T-helper 1 cell treated with Interleukin-12 subunit alpha and Interleukin-12 subunit beta and Interleukin-4 antibody, amounts not matched to agents 30 ng/mL and 1 ng/mL, for 36 hours (primary cell): Measurements from ENCODE around the gene TNFSF9. TPM values are rescaled to one million over a fixed set of nuclear protein-coding genes. Genes with fewer than 3 reads are reported as not detected.
"Not testable (repeated sequence)": the region's sequence is repeated elsewhere in the genome, so short reads cannot be mapped to it uniquely, and the experiment has no call there.

Source experiments
- intact Hi-C: fragments of 100-400 bp; cut with micrococcal nuclease; formaldehyde crosslinking; loops from one replicate; pipeline ENCODE4 v1.15.1; 2024
- total RNA-seq: library from RNA; stranded (reverse); gene quantifications from 2 replicates; pipeline ENCODE4 v1.2.3, GENCODE V29; 2022

TNFSF9 gene
- total RNA-seq, 1 donor from 2014 or later = 5.8 TPM

DNA sequence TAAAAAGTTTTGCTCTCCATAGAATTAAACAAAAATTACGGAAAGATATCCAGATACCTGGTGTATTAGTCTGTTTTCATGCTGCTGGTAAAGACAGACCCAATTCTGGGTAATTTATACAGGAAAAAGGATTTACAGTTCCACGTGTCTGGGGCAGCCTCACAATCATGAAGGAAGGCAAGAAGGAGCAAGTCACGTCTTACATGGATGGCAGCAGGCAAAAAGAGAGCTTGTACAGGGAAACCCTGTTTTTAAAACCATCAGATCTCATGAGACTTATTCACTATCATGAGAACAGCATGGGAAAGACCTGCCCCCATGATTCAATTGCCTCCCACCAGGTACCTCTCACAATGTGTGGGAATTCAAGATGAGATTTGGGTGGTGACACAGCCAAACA lies 35.9 kb downstream of the TNFSF9 start:
- intact Hi-C loops = not testable (repeated sequence)

DNA sequence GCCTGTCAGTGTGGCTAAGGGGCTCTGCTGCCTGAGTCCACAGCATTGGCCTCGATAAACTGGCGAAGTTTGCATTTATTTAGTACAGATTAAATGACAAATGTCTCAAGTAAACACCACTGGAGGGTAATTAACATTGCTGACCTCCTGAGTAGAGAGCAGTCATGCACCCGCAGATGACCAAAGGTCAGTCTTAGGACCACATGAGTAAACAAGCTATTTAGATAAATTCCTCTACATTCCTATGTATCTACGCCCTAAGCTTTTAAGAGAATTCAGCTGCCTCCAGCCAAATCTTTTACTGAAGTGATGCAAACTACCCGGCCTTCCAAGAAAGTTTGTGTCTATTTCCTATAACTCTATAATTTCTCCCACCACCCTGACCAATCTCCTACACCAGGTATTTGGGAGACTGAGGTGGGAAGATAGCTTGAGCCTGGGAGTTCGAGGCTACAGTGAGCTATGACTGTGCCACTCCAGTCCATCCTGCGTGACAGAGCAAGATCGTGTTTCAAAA lies 37.2 kb downstream of the TNFSF9 start:
- intact Hi-C loops = no loop called here

DNA sequence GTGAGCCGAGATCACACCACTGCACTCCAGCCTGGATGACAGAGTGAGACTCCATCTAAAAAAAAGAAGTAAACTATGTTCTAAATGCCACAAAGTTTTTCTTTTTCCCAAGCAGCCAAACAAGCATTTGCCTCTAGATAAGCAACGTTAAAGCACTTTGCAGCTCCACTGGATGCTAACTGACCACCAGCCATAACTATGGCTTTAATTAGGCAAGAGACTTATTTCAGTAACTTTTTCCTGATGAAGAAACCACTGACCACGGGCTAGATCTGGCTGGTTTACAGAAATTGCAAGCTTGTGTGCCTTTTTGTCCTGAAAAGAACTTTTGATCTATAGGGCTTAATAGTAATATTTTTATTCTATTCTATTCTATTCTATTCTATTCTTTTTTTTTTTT lies 38.0 kb downstream of the TNFSF9 start:
- intact Hi-C loops = no loop called here

DNA sequence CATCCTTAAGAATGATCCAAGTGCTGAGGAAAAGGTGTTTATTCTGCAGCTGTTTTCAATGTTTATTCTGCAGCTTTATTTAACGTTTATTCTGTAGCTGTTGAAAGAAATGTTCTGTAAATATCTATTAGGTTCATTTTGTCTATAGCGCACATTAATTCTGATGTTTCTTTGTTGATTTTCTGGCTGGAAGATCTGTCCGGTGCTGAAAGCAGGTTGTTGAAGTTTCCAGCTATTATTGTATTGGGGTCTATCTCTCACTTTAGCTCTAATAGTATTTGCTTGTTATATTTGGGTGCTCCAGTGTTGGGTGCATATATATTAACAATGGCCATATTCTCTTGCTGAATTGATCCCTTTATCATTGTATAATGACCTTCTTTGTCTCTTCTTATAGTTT lies 39.9 kb downstream of the TNFSF9 start:
- intact Hi-C loops = loop anchor here (2.0 kb wide), 1 partner anchor 14 kb away; no protein-coding TSS in a partner anchor

DNA sequence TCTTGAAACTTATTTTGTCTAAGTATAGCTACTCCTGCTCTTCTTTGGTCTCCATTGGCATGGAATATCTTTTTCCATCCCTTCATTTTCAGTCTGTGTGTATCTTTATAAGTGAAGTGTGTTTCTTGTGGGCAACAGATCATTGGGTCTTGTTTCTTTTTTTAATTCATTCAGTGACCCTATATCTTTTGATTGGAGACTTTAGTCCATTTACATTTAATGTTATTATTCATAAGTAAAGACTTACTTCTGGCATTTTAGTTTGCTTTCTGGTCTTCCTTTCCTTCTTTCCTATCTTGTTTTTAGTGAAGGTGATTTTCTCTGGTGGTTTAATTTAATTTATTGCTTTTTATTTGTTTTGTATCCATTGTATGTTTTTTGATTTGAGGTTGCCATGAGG lies 40.3 kb downstream of the TNFSF9 start:
- intact Hi-C loops = loop anchor here (2.0 kb wide), 1 partner anchor 14 kb away; no protein-coding TSS in a partner anchor

DNA sequence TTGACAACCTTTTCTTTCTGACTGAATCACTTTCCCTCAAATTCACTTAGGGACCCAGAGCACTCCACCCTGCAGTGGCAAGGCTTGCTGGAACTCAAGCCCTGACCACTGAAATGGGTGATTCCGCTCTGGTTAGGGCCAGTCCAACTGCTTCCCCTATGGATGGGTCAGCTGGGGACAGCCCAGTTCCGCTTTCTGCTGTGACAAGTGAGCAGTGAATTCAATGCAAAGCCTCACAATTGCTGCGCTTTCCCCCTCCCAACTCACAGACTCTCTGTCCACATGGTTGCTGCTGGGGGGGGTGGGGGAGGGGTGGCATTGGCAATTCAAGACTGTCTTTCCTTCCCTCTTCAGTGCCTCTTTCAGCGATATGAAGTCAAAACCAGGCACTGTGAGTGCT lies 41.4 kb downstream of the TNFSF9 start:
- intact Hi-C loops = no loop called here

DNA sequence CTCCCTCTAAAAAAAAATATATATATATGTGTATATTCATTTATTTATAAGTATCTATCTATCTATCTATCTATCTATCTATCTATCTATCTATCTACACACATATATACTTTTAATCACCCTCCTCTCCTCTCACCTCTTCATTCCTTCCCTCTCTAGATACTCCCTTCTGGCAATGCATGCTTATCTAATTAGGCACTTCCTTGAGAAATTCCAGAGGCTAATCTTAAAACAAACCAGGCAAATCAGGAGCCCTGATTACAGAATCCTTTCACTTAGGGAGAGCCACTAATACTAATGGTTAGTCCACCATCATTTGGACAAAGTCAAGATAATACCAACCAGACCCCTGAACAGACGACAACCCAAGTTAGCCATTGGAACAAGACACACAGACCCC lies 42.5 kb downstream of the TNFSF9 start:
- intact Hi-C loops = no loop called here

DNA sequence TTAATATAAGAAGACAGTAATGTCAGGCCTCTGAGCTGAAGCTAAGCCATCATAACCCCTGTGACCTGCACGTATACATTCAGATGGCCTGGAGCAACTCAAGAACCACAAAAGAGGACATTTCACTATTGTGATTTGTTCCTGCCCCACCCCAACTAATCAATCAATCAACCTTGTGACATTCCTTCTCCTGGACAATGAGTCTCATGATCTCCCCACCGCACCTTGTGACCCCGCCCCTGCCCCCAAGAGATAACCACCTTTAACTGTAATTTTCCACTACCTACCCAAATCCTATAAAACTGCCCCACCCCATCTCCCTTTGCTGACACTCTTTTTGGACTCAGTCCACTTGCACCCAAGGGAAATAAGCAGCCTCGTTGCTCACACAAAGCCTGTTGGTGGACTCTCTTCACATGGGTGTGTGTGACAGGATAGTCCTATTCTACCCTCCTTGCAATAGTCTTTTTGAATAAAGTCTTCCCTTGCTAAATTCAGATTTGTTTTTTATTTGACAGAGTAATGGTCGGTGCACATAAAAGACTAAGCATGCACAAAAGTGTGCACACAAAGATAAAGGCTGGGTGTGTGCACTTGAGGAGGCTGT lies 46.1 kb downstream of the TNFSF9 start:
- intact Hi-C loops = no loop called here

DNA sequence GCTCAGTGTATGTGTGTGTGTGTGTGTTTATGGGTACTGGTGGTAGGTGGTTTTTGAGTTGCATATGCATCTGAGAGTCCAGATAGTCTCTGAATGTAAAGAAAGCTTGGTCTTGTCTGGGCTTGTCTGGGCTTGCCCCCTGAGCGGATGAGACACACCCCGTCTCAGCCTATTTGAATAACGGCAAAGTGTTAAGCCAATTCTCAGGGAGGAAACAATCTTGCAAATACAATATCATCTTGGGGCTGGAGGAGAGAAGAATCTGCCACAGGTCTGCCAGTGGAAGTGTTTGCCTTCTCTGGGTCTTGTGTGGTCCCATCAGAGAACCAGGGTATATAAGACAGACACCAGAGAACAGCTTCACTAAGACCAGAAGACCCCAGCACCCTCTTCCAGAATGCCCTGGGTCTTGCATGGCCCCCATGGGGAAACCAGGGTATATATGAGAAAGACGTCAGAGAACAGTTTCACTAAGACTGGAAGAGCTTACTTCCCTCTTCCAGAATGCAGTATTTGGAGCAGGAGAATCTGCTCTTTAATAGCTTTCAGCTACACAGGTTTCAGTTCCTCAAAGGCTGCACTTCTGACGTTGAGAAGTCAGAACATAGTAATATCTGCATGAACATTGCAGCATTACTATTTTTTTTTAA lies 46.8 kb downstream of the TNFSF9 start:
- intact Hi-C loops = no loop called here

DNA sequence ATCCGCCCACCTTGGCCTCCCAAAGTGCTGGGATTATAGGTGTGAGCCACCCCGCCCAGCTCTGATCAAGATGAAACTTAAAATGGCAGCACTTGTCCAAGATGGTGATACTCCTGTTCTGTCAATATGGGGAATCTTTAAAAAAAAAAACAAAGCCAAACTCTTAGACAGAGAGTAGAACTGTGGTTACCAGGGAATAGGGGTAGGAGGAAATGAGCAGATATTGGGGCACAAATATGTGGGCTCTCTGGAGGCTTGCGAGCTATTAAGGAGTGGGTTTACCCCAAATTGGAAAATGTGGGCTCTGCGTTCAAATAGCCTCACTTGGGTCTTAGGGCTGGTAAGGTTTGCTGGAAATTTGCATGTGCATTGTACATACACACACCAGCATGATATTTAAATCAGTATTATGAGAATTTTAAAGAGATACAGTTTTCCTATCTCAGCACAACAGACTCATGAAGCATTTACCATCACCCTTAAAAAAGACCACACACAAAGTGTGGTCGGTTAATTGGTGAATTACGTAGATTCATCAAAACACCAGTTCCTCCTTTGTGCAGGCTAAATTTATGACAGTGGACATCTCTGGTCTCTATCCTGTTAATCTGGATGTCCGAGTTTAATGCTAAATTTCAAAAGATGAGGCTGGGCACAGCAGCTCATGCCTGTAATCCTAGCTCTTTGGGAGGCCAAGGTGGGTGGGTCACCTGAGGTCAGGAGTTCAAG lies 48.8 kb downstream of the TNFSF9 start:
- intact Hi-C loops = no loop called here

DNA sequence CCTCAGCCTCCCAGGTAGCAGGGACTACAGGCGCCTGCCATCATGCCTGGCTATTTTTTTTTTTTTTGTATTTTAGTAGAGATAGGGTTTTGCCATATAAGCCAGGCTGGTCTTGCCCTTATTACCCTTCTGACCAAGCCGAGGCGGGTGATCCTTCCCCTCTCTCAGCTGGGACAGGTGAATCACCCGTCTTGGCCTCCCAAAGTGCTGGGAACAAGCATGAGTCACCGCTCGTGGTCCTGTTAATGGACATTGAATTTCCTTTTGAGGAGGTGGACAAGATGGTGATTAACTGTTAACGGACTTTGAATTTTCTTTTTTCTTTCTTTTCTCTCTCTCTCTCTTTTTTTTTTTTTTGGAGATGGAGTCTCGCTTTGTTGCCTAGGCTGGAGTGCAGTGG lies 49.5 kb downstream of the TNFSF9 start:
- intact Hi-C loops = no loop called here

DNA sequence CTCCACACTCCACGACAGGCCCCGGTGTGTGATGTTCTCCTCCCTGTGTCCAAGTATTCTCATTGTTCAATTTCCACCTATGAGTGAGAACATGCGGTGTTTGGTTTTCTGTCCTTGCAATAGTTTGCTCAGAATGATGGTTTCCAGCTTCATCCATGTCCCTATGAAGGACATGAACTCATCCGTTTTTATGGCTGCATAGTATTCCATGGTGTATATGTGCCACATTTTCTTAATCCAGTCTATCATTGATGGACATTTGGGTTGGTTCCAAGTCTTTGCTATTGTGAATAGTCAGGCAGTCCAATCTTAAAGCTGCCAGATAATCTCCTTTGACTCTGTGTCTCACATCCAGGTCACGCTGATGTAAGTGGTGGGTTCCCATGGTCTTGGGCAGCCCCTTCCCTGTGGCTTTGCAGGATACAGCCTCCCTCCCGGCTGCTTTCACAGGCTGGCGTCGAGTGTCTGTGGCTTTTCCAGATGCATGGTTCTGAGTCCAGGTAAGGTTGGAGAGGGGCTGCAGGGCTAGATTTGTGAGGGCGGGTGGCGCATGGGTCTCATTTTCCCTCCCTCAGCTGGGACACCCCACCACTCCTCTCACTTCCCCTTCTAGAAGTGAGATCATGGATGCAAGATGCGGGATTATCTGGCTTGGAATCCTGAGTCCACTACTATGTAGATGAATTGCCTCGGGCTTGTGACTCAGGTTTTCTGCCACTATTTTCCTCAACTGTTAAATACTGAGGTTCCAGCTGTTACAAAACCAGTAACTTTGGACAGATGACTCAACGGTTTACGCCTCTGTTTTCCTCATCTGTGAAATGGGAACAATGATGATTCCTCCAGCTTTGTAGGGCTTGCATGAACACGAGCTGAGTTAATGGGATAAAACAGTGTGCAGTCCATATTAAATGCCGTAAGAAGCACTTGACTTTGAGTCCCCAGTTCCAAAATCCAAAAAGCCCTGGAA lies 52.0 kb downstream of the TNFSF9 start:
- intact Hi-C loops = not testable (repeated sequence)

Other genes starting within 250 kb of the TNFSF9 start
- gene ACER1, start 197.4 kb upstream of the TNFSF9 start, total RNA-seq = 0.76 and 0.81 TPM in 2 replicates
- gene CLPP, start 169.5 kb upstream of the TNFSF9 start, total RNA-seq = 133 TPM in 2 replicates
- 31.4 and 31.7 TPM in 2 replicates for gene ALKBH7, start 158.2 kb upstream of the TNFSF9 start, total RNA-seq
- gene PSPN, start 155.1 kb upstream of the TNFSF9 start, total RNA-seq = 1.8 and 1.9 TPM in 2 replicates
- 65.9 and 66.3 TPM in 2 replicates for gene GTF2F1, start 137.9 kb upstream of the TNFSF9 start, total RNA-seq
- 269 and 278 TPM in 2 replicates for gene KHSRP, start 106.2 kb upstream of the TNFSF9 start, total RNA-seq
- gene SLC25A41, start 97.3 kb upstream of the TNFSF9 start, total RNA-seq = 0.32 and 0.44 TPM in 2 replicates
- 23.8 and 25.6 TPM in 2 replicates for gene SLC25A23, start 71.2 kb upstream of the TNFSF9 start, total RNA-seq
- not detected in 2 replicates for gene CRB3, start 66.8 kb upstream of the TNFSF9 start, total RNA-seq
- 110 and 116 TPM in 2 replicates for gene DENND1C, start 49.2 kb upstream of the TNFSF9 start, total RNA-seq
- 1.5 and 2.4 TPM in 2 replicates for gene TUBB4A, start 28.7 kb upstream of the TNFSF9 start, total RNA-seq
- gene CD70, start 60.1 kb downstream of the TNFSF9 start, total RNA-seq = 73.7 and 75.9 TPM in 2 replicates
- 25.8 and 28.0 TPM in 2 replicates for gene TNFSF14, start 139.1 kb downstream of the TNFSF9 start, total RNA-seq
- gene C3, start 189.6 kb downstream of the TNFSF9 start, total RNA-seq = 8.3 and 8.9 TPM in 2 replicates
- gene GPR108, start 206.6 kb downstream of the TNFSF9 start, total RNA-seq = 100.0 and 105 TPM in 2 replicates
- gene TRIP10, start 208.7 kb downstream of the TNFSF9 start, total RNA-seq = 24.5 and 26.6 TPM in 2 replicates
- 29.7 and 30.8 TPM in 2 replicates for gene SH2D3A, start 236.4 kb downstream of the TNFSF9 start, total RNA-seq
- 151 and 161 TPM in 2 replicates for gene VAV1, start 241.7 kb downstream of the TNFSF9 start, total RNA-seq